ENCODE results near the gene KRTAP3-1.
"Not testable (repeated sequence)": the region's sequence is repeated elsewhere in the genome, so short reads cannot be mapped to it uniquely, and the experiment has no call there.

KRTAP3-1 gene

GRCh38 chr17:41013606-41014005 is 4.7 kb upstream of the KRTAP3-1 start:
- no peak for DNase-seq

GRCh38 chr17:41013181-41013580 is 4.3 kb upstream of the KRTAP3-1 start:
- DNase-seq, result no peak

GRCh38 chr17:41012326-41013120 is 3.6 kb upstream of the KRTAP3-1 start:
- no peak for DNase-seq

DNA sequence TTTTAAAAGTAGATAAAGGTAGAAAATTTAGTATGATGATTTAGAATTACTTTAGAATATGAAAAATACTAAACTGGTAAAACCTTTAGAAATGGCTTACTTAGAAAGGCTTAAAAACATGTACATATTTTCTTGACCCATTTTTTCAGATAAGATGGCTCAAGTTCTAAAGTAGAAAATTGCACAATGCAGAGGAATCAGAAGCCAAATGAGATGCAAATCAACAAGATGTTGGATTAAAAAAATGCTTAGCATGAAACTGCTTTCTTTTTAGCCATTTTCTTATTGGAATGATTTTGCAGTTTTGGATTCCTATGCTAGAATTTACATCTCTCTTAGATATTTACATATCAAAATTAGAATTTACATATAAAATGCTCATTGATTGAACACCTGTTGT is 1.5 kb upstream of the KRTAP3-1 start:
- DNase-seq, result no peak

GRCh38 chr17:41009936-41010335 is 1.0 kb upstream of the KRTAP3-1 start:
- no peak for DNase-seq

- no peak for DNase-seq
These were observed 403 bp upstream of the KRTAP3-1 start for GRCh38 chr17:41009301-41009760.

- no peak for DNase-seq
These were observed 4.5 kb downstream of the KRTAP3-1 start for GRCh38 chr17:41004397-41004796.

- no peak for DNase-seq
These were observed 5.0 kb downstream of the KRTAP3-1 start for GRCh38 chr17:41003926-41004325.

DNA sequence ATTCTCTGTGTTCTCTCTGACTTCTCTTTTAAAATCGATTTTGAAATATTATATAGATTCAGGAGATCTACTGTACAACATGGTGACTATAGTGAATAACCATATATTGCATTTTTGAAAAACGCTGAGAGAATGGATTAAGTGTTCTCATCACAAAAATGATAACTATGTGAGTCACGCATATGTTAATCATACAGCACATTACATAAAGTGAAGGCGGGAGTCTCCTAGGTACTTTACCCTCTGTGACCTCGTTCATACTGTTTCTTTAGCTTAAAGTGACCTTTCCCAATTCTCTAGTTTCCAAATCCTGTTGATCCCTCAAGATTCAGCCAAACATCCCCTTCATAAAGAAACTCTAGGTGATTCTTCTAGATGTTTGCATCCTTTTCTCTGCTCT is 6.1 kb downstream of the KRTAP3-1 start:
- no peak for DNase-seq

- no peak for DNase-seq
These were observed 7.1 kb downstream of the KRTAP3-1 start for GRCh38 chr17:41001795-41002194.

- not testable (repeated sequence) for DNase-seq
These were observed 9.4 kb downstream of the KRTAP3-1 start, which contains the start of gene KRTAP3-2 for GRCh38 chr17:40999563-40999962. TSS of gene KRTAP3-2 (minus strand) at chr17:40999906. CDS start at chr17:40999853, 53 bp downstream.

GRCh38 chr17:40997361-40997760 is 11.6 kb downstream of the KRTAP3-1 start:
- DNase-seq, result no peak

DNA sequence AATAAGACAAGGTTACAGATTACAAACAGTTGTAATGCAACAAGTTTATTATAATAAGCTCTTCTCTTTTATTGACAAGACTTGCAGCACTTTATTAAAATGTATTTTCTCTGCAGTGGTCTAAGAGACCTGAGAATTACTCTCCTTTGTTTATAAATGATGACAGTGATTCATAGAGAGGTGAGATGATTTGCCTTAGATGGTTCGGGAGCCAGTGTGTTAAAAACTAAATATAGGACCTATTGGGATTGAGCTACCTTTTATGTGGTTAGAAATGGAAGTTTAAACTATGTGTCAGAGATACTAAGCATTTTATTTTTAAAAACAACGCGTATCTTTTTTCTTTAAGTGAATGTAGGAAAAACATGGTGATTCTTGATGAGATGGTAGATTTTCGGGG is 12.1 kb downstream of the KRTAP3-1 start:
- DNase-seq, result no peak

- DNase-seq, result no peak
These were observed 13.8 kb downstream of the KRTAP3-1 start for GRCh38 chr17:40995116-40995515.

GRCh38 chr17:40993839-40994238 is 15.1 kb downstream of the KRTAP3-1 start, which contains the start of gene KRTAP3-3:
TSS of gene KRTAP3-3 (minus strand) at chr17:40994164. CDS start at chr17:40994097, 67 bp downstream.
- no peak for DNase-seq

GRCh38 chr17:40993084-40993483 is 15.8 kb downstream of the KRTAP3-1 start:
- DNase-seq, result no peak

DNA sequence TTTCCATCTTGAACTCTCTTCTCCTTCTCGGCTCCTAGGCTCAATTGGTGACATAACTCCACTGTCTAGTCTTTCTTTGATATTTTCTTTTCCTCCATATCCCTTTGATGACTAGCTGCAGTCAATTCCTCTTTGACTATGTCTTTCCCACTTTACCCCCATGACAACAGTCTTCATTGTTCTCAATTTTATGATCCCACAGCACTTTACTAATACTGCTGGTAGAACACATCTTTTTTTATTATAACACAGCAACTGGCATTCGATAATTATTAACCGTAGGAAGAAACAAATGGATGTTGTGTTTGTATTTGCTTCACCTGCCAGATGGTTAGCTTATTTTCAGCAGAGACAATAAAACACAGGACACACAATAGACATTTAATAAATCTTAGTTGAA is 16.3 kb downstream of the KRTAP3-1 start:
- DNase-seq, result no peak

DNA sequence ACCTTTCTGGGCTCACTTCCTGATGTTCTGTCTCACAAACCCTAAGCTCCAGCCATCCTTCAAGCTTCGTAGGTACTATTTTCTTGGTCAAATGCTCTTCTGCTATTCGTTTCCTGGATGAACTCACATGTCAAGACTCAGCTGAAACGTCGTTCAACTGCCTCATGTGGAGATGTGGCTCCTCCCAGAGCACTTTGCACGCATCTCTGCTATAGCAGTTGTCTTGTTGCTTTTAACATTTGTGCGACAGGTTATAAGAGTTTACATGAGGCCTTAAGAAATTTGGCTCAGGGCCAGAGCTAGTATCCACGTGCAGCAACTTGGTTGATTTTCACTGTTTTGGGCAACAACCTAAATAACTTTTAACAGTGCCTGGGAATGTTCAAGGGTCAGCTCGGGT is 22.0 kb downstream of the KRTAP3-1 start:
- no peak for DNase-seq

- DNase-seq, result no peak
These were observed 24.7 kb downstream of the KRTAP3-1 start, which contains the start of gene KRT40 for GRCh38 chr17:40984226-40984625. TSS of gene KRT40 (minus strand) at chr17:40984326. CDS start at chr17:40984273, 53 bp downstream.

GRCh38 chr17:40981115-40981514 is 27.8 kb downstream of the KRTAP3-1 start:
- DNase-seq, result no peak

GRCh38 chr17:40980596-40980995 is 28.3 kb downstream of the KRTAP3-1 start:
- no peak for DNase-seq

DNA sequence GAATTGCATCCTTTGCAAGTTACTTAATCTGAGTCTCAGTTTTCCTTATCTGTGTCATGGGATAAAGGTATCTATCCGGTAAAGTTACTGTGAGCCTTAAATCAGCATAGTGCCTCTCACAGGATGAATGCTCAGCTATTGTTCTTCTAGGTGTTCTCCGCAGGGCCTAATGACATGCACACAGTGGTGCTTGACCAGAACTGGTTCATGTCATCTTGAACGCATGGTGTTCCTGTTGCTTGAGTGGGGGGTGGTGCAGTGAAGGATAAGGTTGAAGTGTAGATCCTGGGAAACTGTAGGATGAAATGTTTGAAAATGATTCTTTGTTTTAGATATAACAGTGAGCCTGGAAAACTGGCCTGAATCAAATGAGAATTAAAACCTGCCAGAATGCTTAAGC is 28.8 kb downstream of the KRTAP3-1 start:
- DNase-seq, result no peak

DNA sequence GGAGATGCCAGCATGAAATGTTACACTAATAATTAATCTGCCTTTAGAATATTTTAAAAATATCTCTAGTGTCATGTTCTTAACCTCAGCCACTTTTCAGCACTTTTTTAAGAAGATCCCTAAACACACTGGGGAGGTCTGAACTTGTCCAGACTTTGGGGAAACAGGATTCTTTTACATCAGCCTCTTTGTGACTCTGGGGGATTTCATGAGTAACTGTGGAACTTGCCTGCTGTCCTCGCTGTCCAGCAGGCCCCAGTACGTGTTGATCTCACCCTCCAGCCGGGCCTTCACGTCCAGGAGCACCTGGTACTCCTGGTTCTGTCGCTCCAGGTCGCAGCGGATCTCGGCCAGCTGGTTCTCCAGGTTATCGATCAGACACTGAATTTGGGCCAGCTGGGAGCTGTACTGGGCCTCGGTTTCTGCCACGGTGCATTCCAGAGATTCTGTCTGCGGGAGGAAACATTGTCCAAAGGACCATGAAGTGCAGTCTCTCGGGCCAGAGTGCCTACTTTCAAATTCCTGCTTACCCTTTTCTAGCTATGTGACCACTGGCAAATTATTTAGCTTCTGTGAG is 30.3 kb downstream of the KRTAP3-1 start:
- no peak for DNase-seq

DNA sequence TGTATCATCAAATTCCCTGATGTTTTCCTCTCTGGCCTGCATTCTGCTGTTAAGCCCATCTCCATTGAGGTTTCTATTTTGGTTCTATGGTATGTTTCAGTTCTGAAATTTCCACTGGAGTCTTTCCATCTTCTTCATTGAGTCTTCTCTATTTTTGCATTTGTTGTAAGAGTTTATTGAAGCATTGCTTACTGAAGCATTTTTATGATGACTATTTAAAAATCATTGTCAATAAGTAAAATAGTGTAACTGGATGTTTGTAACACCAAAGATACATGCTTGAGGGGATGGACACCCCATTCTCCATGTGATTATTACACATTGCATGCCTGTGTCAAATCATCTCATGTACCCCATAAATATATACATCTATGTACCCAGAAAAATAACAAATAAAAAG is 33.4 kb downstream of the KRTAP3-1 start:
- no peak for DNase-seq
